ENCODE data around the gene SYNPO.

DNA sequence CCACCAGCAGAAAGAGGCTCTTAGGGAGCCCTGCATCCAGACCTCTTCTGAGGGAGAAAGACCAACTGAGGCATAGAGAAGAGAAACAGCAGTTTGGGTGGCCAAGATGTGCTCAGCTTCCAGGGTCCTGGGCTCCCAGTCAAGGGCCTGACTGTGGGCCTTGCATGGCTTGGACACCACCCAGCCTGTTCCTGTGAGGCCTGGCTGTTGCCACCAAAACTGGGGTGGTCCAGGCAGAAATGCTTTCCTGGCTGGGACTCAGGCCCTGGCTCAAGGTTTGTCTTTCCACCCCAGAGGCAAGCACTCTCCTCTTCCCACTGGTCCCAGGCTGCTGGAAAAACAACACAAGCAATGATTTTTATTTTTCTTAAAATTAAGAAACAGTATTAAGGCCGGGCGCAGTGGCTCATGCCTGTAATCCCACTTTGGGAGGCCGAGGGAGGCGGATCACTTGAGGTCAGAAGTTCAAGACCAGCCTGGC is 33.9 kb downstream of the SYNPO start:
- TF ChIP-seq, protein P1, sequence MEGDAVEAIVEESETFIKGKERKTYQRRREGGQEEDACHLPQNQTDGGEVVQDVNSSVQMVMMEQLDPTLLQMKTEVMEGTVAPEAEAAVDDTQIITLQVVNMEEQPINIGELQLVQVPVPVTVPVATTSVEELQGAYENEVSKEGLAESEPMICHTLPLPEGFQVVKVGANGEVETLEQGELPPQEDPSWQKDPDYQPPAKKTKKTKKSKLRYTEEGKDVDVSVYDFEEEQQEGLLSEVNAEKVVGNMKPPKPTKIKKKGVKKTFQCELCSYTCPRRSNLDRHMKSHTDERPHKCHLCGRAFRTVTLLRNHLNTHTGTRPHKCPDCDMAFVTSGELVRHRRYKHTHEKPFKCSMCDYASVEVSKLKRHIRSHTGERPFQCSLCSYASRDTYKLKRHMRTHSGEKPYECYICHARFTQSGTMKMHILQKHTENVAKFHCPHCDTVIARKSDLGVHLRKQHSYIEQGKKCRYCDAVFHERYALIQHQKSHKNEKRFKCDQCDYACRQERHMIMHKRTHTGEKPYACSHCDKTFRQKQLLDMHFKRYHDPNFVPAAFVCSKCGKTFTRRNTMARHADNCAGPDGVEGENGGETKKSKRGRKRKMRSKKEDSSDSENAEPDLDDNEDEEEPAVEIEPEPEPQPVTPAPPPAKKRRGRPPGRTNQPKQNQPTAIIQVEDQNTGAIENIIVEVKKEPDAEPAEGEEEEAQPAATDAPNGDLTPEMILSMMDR (conservative IDR thresholded peaks at IDR 0.05 in 1 of 2, IDR thresholded peaks at IDR 0.05 in 1 of 2; ENCODE audit: low read depth in 1 of 2, low read length in 2 of 2): no peak
- TF ChIP-seq EZH2 (IDR thresholded peaks at IDR 0.05; ENCODE audit: low read length, missing control alignments): no peak

Data from fibroblast of lung (primary cell).